Hematopoietic multipotent progenitor cell (in vitro differentiated cells): ENCODE data around the gene PREX1. TPM values are rescaled to one million over a fixed set of nuclear protein-coding genes. Genes with fewer than 3 reads are reported as not detected.
"Not testable (repeated sequence)": the region's sequence is repeated elsewhere in the genome, so short reads cannot be mapped to it uniquely, and the experiment has no call there.

ENCODE experiments used
- DNase-seq, 3 donors: peaks; one replicate each; pipeline ENCODE4 v3.0.0-alpha.2; 2011 to 2015; ENCODE audit warnings: low read depth in 2 of 3, low spot score in 2 of 3
- total RNA-seq: library from RNA; depleted of rRNA; stranded (reverse); fragments of >200 nt; gene quantifications from one replicate; pipeline ENCODE4 v1.2.3, GENCODE V29; 2012

Gene PREX1
- total RNA-seq, 1 donor: 92.6 TPM

- DNase-seq: no peak
Observed at GRCh38 chr20:48777821-48778220, 50.0 kb downstream of the PREX1 start.

- DNase-seq: peak in 1 of 3 donors; percentile 50
Observed at GRCh38 chr20:48777005-48777404, 50.8 kb downstream of the PREX1 start.

- DNase-seq: no peak
Observed at GRCh38 chr20:48776306-48776705, 51.5 kb downstream of the PREX1 start.

- DNase-seq: not testable (repeated sequence)
Observed at GRCh38 chr20:48775545-48775944, 52.3 kb downstream of the PREX1 start.

- DNase-seq: no peak
Observed at GRCh38 chr20:48774696-48775095, 53.1 kb downstream of the PREX1 start.

GRCh38 chr20:48773837-48774418 is 53.9 kb downstream of the PREX1 start:
- DNase-seq: no peak

- peak in 2 of 3 donors; percentile 90 to 97 for DNase-seq
Observed at GRCh38 chr20:48772183-48772976, 55.4 kb downstream of the PREX1 start.

GRCh38 chr20:48771542-48771941 is 56.3 kb downstream of the PREX1 start:
- DNase-seq: peak in 1 of 3 donors; percentile 61

- DNase-seq: no peak
Observed at GRCh38 chr20:48770700-48771442, 56.9 kb downstream of the PREX1 start.

GRCh38 chr20:48769069-48769983 is 58.5 kb downstream of the PREX1 start:
- DNase-seq: peak in 1 of 3 donors; percentile 71

- DNase-seq: no peak
Observed at GRCh38 chr20:48766961-48767960, 60.5 kb downstream of the PREX1 start.

- no peak for DNase-seq
Observed at GRCh38 chr20:48766205-48766604, 61.6 kb downstream of the PREX1 start.

- no peak for DNase-seq
Observed at GRCh38 chr20:48765359-48765758, 62.4 kb downstream of the PREX1 start.

- no peak for DNase-seq
Observed at GRCh38 chr20:48763216-48763914, 64.4 kb downstream of the PREX1 start.

GRCh38 chr20:48761874-48762273 is 65.9 kb downstream of the PREX1 start:
- no peak for DNase-seq

GRCh38 chr20:48761023-48761785 is 66.6 kb downstream of the PREX1 start:
- DNase-seq: peak in 2 of 3 donors; percentile 67 to 80

GRCh38 chr20:48760403-48760983 is 67.3 kb downstream of the PREX1 start:
- DNase-seq: peak; percentile 47 to 91 (median 91)
